Skin epidermis (tissue), 12 donors: ENCODE results near the gene NUP35.

Experiments
- H3K27ac ChIP-seq, 21 experiments: fragments of 200-600 bp; sonication (generic) in 11 of 21; one replicate each; pipeline ENCODE4 v1.5.0; 2020; ENCODE audit warnings: mild to moderate bottlenecking in 3 of 21, inconsistent platforms in 2 of 21, moderate library complexity in 2 of 21
- H3K4me3 ChIP-seq, 7 experiments: fragments of 200-600 bp; sonication (generic) in 2 of 7; one replicate each; pipeline ENCODE4 v1.5.0; 2020; ENCODE audit warnings: inconsistent platforms in 2 of 7, mild to moderate bottlenecking in 2 of 7, moderate library complexity in 1 of 7

Gene NUP35

DNA sequence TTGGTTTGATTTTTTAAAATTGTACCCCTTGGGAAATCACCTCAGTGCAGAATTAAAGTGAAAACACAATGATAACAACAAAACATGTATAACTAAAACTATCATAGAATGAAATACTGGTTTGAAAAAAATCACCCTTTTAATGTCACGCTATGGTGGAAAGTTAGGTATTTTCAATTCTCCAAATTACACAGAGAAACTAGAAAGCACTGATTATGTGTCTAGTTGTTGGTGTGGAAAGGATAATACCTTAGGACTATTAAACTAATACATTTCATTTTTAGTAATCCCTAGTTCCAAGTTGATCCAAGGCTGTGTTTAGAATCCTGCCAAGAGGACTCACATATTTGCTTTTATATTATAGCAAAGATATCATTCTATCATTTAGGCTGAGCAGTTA lies 71.2 kb downstream of the NUP35 start:
- H3K4me3 ChIP-seq = no peak overlapping the region
- no peak overlapping the region for H3K27ac ChIP-seq

DNA sequence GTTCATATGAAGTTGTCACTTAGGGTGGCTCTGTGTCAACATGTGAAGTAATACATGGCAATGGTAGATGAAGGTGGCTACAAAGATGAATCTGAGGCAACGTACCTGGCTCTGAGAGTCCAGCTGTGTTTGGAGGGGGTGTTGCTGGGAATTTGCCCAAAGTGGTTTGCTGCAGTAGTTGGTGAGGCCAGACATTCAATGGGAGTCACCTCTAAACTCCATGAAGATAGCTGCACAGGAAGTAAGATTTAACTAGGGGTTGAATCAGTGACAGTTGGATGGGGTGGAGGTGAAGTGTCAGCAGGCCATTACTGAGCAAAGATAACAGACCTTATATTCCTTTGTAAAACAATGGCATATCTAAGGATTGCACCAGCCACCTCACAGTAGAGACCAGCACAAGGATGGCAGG lies 71.8 kb downstream of the NUP35 start:
- no peak overlapping the region for H3K27ac ChIP-seq

DNA sequence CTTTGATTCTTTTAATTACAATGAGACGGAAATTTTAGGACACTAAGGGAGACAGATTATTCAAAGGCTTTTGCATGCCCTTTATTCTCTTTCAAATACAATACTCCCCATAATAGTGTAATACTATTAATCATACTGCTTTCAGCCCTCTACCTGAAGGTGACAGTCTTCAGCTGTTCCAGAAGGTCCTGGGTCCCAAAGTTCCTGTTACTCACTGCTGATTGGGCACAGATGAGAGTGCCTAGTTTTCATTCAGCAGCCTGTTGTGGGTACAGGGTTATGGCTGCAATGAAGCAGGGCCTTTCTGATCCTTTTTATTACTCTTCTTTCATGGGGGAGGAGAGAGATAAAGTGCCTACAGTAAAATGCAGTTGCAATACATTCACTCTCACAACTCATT lies 80.2 kb downstream of the NUP35 start:
- no peak overlapping the region for H3K4me3 ChIP-seq
- no peak overlapping the region for H3K27ac ChIP-seq

More for the DNA sequence above, 71.8 kb downstream of the NUP35 start:
- H3K4me3 ChIP-seq = no peak overlapping the region

DNA sequence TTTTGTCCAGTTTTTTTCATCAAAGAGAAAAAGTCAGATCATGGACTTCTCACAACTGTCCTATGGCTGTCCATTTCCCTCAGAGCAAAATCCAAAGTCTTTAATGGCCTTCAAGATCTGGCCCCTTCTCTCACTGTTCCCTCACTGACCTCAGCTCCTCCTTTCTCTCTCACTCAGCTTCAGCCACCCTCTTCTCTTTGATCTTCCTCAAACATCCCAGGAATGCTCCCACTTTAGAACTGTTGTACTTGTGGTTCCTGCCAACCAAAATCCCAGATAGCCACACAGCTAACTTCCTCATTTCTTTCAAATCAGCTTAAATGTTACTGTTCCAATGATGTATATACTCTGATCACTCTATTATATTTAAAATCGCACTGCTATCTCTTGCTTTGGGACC lies 82.9 kb downstream of the NUP35 start:
- no peak overlapping the region for H3K27ac ChIP-seq

DNA sequence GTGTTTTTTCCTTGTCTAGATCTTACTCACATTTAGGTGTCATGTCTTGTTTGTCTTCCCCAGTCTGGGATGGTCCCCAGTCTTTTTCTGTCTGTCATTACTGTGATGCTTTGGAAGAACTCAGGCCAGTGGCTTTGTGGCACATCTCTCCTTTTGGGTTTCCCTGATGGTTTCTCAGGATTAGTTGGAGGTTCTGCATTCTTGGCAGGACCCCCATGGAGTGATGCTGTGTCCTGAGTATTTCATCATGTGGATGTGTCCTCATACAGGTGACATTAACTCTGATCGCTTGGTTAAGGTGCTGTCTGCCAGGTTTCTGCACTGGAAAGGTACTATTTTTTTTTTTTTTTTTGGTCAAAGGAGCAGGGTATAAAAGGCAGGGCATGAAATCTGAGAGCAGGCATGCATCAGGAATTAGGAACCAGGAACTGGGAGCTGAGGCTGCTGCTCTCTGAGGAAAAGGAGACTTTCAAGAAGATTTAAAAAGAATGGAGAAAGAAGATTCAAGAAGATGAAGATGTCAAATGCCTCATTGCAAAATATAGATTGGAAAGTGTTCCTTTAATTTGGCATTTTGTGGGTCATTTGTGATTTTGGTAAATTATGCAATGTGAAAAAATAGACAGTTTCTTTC lies 85.3 kb downstream of the NUP35 start:
- Histone ChIP-seq H3K27ac (no peak overlapping the region), H3K4me3 (no peak overlapping the region)

More for the DNA sequence above, 82.9 kb downstream of the NUP35 start:
- no peak overlapping the region for H3K4me3 ChIP-seq
